Keratinocyte (primary cell): ENCODE measurements around the gene MAP1LC3B2. TPM values are rescaled to one million over a fixed set of nuclear protein-coding genes. Genes with fewer than 3 reads are reported as not detected.

Experiments used
- DNase-seq: peaks from one replicate; pipeline ENCODE4 v3.0.0-alpha.2; 2011; ENCODE audit warnings: low read depth, missing footprints, low spot score
- FAIRE-seq: peaks from 2 replicates; lab custom pipeline; 2011; peaks lifted over from hg19 to GRCh38; lab: Jason Lieb, UNC
- H2AFZ ChIP-seq: 2 replicates; pipeline ENCODE4 v1.6.0; 2012; ENCODE audit warnings: low read length, control low read depth, inconsistent platforms; ENCODE audit not compliant: control insufficient read depth
- H3K27ac ChIP-seq: 2 replicates; pipeline ENCODE4 v1.5.1; 2011; ENCODE audit warnings: low read length; ENCODE audit not compliant: control insufficient read depth, insufficient read depth
- H3K27me3 ChIP-seq: 3 replicates; pipeline ENCODE4 v1.6.0; 2011; ENCODE audit warnings: low read length; ENCODE audit not compliant: control insufficient read depth, insufficient read depth; ENCODE audit errors: extremely low read depth
- H3K36me3 ChIP-seq, 2 experiments: 2 replicates in 1 of 2; 3 replicates in 1 of 2; pipeline ENCODE4 v1.5.1; 2011; ENCODE audit warnings: low read length in 2 of 2, mild to moderate bottlenecking in 1 of 2; ENCODE audit not compliant: control insufficient read depth in 2 of 2, insufficient read depth in 2 of 2; ENCODE audit errors: extremely low read depth in 1 of 2
- H3K4me1 ChIP-seq: 3 replicates; pipeline ENCODE4 v1.5.1; 2011; ENCODE audit warnings: low read length; ENCODE audit not compliant: control insufficient read depth, insufficient read depth; ENCODE audit errors: extremely low read depth
- H3K4me2 ChIP-seq: 3 replicates; pipeline ENCODE4 v1.6.0; 2011; ENCODE audit warnings: low read depth, low read length; ENCODE audit not compliant: control insufficient read depth, insufficient read depth; ENCODE audit errors: extremely low read depth
- H3K4me3 ChIP-seq, 3 experiments: fragments of 200-600 bp in 1 of 3; sonication (generic) in 1 of 3; 2 replicates in 2 of 3; 3 replicates in 1 of 3; pipeline ENCODE4 v1.5.1; 2011 to 2016; ENCODE audit warnings: low read length in 3 of 3, mild to moderate bottlenecking in 3 of 3, control low read depth in 2 of 3, inconsistent platforms in 1 of 3, low read depth in 1 of 3, mixed read lengths in 1 of 3, mixed run types in 1 of 3, moderate library complexity in 1 of 3; ENCODE audit not compliant: control insufficient read depth in 2 of 3, insufficient read depth in 2 of 3; ENCODE audit errors: extremely low read depth in 1 of 3
- H3K79me2 ChIP-seq: 2 replicates; pipeline ENCODE4 v1.6.0; 2012; ENCODE audit warnings: low read length; ENCODE audit not compliant: control insufficient read depth, insufficient read depth
- H3K9ac ChIP-seq: 3 replicates; pipeline ENCODE4 v1.6.0; 2011; ENCODE audit warnings: low read length; ENCODE audit not compliant: control insufficient read depth, insufficient read depth; ENCODE audit errors: extremely low read depth
- H3K9me1 ChIP-seq: 3 replicates; pipeline ENCODE4 v1.6.0; 2011; ENCODE audit warnings: low read length; ENCODE audit not compliant: control insufficient read depth, insufficient read depth; ENCODE audit errors: extremely low read depth
- H3K9me3 ChIP-seq: 2 replicates; pipeline ENCODE4 v1.5.1; 2012; ENCODE audit warnings: low read depth, low read length; ENCODE audit not compliant: control insufficient read depth
- H4K20me1 ChIP-seq: 3 replicates; pipeline ENCODE4 v1.6.0; 2011; ENCODE audit warnings: low read length; ENCODE audit not compliant: control insufficient read depth, insufficient read depth; ENCODE audit errors: extremely low read depth
- EZH2 ChIP-seq: IDR thresholded peaks from one replicate; pipeline ENCODE4 v1.6.1; 2012; ENCODE audit warnings: inconsistent platforms, mild to moderate bottlenecking, low read length, moderate library complexity
- dilution Hi-C: fragments of 300-500 bp; cut with MboI; formaldehyde crosslinking; loops from one replicate; pipeline ENCODE4 v1.7.0; 2020; ENCODE audit warnings: low sequenced_read_pairs; ENCODE audit not compliant: extremely low pct_ligation_motif_present
- polyA plus RNA-seq, 5 experiments: library from polyadenylated mRNA; depleted of rRNA in 3 of 5; stranded (reverse) in 3 of 5; stranded (forward) in 1 of 5; unstranded in 1 of 5; fragments of >200 nt; gene quantifications; 1 replicate in 1 of 5; 2 replicates in 3 of 5; 3 replicates in 1 of 5; pipeline versions ENCODE4 v1.2.1 to v1.2.3, GENCODE V29; 2011 to 2012; ENCODE audit warnings: missing spikeins in 2 of 5, low read depth in 1 of 5, low replicate concordance in 1 of 5
- TF ChIP-seq, protein P1 (sequence below), 3 experiments: IDR thresholded peaks in 1 of 3; conservative IDR thresholded peaks in 1 of 3; optimal IDR thresholded peaks in 1 of 3; 2 replicates in 2 of 3; 3 replicates in 1 of 3; pipeline versions ENCODE3 to v1.5.1; 2011; ENCODE audit warnings: low read length in 3 of 3, mild to moderate bottlenecking in 3 of 3, moderate library complexity in 2 of 3, control low read depth in 1 of 3, inconsistent platforms in 1 of 3; ENCODE audit not compliant: insufficient read depth in 2 of 3; ENCODE audit errors: extremely low read depth in 1 of 3

MAP1LC3B2 gene
- polyA plus RNA-seq, 1 donor (not counting 4 experiments of a cell fraction or from before 2014, with no cell fraction given): 6.0 TPM

DNA sequence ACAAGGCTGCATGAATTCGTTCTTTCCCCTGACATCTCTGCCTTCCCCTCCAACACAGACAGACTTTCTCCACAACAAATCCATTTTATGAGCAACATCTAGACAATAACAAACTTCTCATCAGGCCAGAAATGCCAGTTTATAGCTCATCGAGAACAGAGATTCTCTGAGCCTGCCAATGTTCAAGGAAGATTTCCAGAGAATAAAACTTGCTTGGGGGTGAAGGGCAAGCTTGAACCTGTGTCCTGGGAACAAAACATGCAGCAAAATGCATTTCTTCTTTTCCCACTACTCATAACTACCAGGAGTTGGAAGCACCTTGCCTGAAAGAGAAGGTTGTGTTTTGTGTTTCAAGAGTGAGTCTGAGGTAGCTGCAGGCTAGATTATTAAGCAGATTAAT lies 6.8 kb downstream of the MAP1LC3B2 start:
- TF ChIP-seq, protein P1, sequence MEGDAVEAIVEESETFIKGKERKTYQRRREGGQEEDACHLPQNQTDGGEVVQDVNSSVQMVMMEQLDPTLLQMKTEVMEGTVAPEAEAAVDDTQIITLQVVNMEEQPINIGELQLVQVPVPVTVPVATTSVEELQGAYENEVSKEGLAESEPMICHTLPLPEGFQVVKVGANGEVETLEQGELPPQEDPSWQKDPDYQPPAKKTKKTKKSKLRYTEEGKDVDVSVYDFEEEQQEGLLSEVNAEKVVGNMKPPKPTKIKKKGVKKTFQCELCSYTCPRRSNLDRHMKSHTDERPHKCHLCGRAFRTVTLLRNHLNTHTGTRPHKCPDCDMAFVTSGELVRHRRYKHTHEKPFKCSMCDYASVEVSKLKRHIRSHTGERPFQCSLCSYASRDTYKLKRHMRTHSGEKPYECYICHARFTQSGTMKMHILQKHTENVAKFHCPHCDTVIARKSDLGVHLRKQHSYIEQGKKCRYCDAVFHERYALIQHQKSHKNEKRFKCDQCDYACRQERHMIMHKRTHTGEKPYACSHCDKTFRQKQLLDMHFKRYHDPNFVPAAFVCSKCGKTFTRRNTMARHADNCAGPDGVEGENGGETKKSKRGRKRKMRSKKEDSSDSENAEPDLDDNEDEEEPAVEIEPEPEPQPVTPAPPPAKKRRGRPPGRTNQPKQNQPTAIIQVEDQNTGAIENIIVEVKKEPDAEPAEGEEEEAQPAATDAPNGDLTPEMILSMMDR (optimal IDR thresholded peaks at IDR 0.05 in 1 of 3, IDR thresholded peaks at IDR 0.05 in 1 of 3, conservative IDR thresholded peaks at IDR 0.05 in 1 of 3; ENCODE audit: extremely low read depth in 1 of 3, insufficient read depth in 2 of 3, low read length in 3 of 3): no peak
- no peak for TF ChIP-seq EZH2
- no peaks in the 10 kb centered on the region for H4K20me1 ChIP-seq
- H2AFZ ChIP-seq: no peak overlapping the region
- H3K27ac ChIP-seq: no peak overlapping the region
- no peaks in the 10 kb centered on the region for H3K9me3 ChIP-seq
- H3K27me3 ChIP-seq: no peaks in the 10 kb centered on the region
- no peak overlapping the region for H3K9ac ChIP-seq
- no peaks in the 10 kb centered on the region for H3K36me3 ChIP-seq
- no peaks in the 10 kb centered on the region for H3K79me2 ChIP-seq
- DNase-seq: no peak
- dilution Hi-C loops: no loop called here
- peak; percentile 80 for FAIRE-seq
- no peaks in the 10 kb centered on the region for H3K9me1 ChIP-seq
- peak overlapping the region; percentile 57 for H3K4me2 ChIP-seq
- no peak overlapping the region for H3K4me3 ChIP-seq
- peaks cover 7% of the 10 kb centered on the region for H3K4me1 ChIP-seq

DNA sequence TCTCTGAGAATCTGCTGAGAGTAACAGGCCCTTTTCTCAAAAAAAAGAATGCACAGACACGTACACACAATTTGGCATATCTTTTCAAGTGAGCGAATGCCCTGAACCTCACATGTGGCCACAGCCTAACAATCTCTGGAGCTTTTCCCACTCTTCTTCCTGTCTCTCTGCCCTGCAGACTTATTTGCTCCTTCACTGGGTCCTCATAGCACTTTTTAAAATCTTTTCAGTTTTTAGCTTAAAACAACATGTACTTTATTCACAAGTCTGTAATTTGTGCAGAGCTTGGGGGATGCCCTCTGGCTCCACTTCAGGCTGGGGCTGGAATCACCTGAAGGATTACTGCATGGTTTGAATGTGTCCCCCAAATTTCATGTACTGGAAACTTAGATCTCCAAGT lies 9.0 kb downstream of the MAP1LC3B2 start:
- FAIRE-seq (no peak), DNase-seq (no peak)
- TF ChIP-seq, protein P1 (optimal IDR thresholded peaks at IDR 0.05 in 1 of 3, IDR thresholded peaks at IDR 0.05 in 1 of 3, conservative IDR thresholded peaks at IDR 0.05 in 1 of 3; ENCODE audit: extremely low read depth in 1 of 3, insufficient read depth in 2 of 3, low read length in 3 of 3): no peak
- no peak for TF ChIP-seq EZH2
- Histone ChIP-seq H3K27me3 (no peaks in the 10 kb centered on the region), H4K20me1 (no peaks in the 10 kb centered on the region), H2AFZ (no peak overlapping the region), H3K4me1 (peaks cover 7% of the 10 kb centered on the region), H3K79me2 (no peaks in the 10 kb centered on the region), H3K4me2 (no peak overlapping the region), H3K27ac (no peak overlapping the region), H3K9me3 (no peaks in the 10 kb centered on the region), H3K9ac (no peak overlapping the region), H3K36me3 (no peaks in the 10 kb centered on the region), H3K9me1 (no peaks in the 10 kb centered on the region), H3K4me3 (no peak overlapping the region)
- dilution Hi-C loops: no loop called here
